Measurements from ENCODE around the gene STAG2.
"Not testable (repeated sequence)": the region's sequence is repeated elsewhere in the genome, so short reads cannot be mapped to it uniquely, and the experiment has no call there.

STAG2 gene

DNA sequence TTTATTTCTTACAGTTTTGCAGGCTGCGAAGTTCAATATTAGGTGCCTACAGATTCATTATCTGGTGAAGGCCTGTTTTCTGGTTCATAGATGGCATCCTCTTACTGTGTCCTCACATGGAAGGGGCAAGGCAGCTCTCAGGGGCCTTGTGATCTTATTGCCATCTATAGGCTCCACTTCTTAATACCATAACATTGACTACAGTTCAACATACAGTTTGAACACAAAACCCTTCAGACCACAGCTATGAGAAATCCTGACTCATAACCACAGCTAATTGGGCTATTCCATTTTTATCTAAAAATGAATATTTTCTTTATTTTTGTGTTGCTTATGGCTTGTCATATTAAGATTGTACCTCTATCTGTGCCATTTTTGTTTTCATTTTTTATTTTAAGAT is 72.3 kb downstream of the STAG2 start:
- TF ChIP-seq, protein P1, sequence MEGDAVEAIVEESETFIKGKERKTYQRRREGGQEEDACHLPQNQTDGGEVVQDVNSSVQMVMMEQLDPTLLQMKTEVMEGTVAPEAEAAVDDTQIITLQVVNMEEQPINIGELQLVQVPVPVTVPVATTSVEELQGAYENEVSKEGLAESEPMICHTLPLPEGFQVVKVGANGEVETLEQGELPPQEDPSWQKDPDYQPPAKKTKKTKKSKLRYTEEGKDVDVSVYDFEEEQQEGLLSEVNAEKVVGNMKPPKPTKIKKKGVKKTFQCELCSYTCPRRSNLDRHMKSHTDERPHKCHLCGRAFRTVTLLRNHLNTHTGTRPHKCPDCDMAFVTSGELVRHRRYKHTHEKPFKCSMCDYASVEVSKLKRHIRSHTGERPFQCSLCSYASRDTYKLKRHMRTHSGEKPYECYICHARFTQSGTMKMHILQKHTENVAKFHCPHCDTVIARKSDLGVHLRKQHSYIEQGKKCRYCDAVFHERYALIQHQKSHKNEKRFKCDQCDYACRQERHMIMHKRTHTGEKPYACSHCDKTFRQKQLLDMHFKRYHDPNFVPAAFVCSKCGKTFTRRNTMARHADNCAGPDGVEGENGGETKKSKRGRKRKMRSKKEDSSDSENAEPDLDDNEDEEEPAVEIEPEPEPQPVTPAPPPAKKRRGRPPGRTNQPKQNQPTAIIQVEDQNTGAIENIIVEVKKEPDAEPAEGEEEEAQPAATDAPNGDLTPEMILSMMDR (IDR thresholded peaks at IDR 0.05; ENCODE audit: low read depth, low read length), result no peak
- H3K4me3 ChIP-seq (ENCODE audit: low read depth, low read length), result no peak overlapping the region

DNA sequence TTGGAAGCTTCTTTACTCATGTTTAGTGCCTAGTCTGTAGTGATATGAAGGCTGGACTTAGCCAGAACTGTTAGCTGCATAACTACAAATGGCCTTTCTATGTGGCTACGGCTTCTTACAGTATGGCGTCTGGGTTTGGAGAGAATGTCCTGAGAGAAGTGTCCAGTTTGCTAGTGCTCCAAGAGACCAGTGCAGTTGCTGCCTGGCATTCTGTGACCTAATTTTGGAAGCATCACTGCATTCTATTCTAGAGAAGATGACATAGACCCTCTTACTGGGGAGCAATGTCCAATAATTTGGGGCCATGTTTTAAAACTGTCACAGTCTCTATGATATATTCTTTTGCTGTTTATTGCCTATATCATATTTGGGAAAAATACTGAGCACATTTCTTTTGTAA is 74.2 kb downstream of the STAG2 start:
- H3K4me3 ChIP-seq (ENCODE audit: low read depth, low read length), result no peak overlapping the region
- TF ChIP-seq, protein P1 (IDR thresholded peaks at IDR 0.05; ENCODE audit: low read depth, low read length), result no peak

DNA sequence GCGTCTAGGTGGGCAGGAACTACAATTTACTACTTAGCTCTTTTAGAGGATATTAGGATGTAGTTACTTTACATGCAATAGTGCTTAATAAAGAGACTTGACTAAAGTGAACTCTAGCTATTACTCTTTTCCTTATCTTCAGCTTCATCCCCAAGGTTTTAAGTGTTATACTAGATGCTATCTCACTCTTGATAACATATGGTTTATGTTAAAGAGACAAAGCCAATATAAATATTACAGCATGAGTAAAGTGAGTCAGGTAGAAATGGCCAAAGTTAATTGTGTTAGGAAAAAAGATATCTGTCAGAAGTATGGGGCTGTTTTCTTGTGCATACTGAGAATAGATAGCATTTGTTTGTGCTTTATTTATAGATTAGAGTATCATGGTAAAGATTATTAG is 80.5 kb downstream of the STAG2 start:
- TF ChIP-seq, protein P1 (IDR thresholded peaks at IDR 0.05; ENCODE audit: low read depth, low read length), result no peak
- no peak overlapping the region for H3K4me3 ChIP-seq (ENCODE audit: low read depth, low read length)

DNA sequence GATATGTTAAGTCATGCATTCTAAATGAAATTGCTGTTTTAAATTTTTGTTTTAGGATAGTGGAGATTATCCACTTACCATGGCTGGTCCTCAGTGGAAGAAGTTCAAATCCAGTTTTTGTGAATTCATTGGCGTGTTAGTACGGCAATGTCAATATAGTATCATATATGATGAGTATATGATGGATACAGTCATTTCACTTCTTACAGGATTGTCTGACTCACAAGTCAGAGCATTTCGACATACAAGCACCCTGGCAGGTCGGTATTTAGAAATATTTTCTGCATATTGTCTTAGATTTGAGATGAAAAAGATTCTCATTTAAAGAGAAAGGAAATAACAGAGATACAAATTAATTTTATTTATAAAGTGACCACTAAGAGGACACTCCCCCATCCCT is 83.6 kb downstream of the STAG2 start:
- H3K4me3 ChIP-seq (ENCODE audit: low read depth, low read length), result no peak overlapping the region
- TF ChIP-seq, protein P1 (IDR thresholded peaks at IDR 0.05; ENCODE audit: low read depth, low read length), result no peak

DNA sequence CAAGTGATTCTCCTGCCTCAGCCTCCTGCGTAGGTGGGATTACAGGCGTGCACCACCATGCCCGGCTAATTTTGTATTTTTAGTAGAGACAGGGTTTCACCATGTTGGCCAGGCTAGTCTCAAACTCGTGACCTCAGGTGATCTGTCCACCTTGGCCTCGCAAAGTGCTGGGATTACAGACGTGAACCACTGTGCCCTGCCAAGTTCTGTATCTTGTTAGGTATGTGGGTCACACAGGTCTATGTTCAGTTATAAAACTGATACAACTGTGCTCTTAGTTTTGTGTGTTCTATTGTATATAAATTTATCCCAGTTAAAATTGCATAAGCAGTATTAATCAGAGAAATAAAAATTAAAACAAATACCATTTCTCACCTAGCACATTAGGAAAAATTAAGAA is 122.9 kb downstream of the STAG2 start:
- H3K4me3 ChIP-seq (ENCODE audit: low read depth, low read length), result not testable (repeated sequence)

DNA sequence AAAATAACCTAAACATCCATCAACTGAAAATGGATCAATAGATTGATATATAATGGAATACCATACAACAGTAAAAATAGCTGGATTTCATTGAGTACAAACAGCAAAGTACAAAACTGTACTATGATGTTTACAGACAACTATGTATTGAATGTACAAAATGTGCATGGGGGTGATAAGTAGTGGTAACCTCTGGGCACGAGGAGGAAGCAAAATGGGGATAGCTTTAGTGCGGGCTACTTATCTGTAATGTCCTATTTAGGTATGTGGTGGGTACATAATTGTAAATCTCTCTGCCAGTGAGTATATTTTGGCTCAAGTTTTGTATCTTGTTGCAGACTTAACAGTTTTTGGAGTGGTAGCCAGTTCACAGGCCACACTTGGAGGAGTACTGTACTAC is 123.6 kb downstream of the STAG2 start:
- no peak overlapping the region for H3K4me3 ChIP-seq (ENCODE audit: low read depth, low read length)
- TF ChIP-seq, protein P1 (IDR thresholded peaks at IDR 0.05; ENCODE audit: low read depth, low read length), result no peak

DNA sequence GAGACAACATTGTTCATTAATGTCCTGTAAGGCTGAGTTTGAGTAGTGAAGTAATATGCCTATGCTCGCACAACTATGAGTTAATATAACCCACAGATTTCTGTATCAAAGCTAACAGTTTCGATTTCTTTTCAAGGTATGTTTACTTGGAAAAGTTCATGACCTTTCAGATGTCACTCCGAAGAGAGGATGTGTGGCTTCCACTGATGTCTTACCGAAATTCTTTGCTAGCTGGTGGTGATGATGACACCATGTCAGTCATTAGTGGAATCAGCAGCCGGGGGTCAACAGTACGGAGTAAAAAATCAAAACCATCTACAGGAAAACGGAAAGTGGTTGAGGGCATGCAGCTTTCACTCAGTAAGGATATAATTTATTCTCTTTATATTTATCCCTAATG is 124.9 kb downstream of the STAG2 start:
- H3K4me3 ChIP-seq (ENCODE audit: low read depth, low read length), result no peak overlapping the region
- TF ChIP-seq, protein P1 (IDR thresholded peaks at IDR 0.05; ENCODE audit: low read depth, low read length), result no peak

DNA sequence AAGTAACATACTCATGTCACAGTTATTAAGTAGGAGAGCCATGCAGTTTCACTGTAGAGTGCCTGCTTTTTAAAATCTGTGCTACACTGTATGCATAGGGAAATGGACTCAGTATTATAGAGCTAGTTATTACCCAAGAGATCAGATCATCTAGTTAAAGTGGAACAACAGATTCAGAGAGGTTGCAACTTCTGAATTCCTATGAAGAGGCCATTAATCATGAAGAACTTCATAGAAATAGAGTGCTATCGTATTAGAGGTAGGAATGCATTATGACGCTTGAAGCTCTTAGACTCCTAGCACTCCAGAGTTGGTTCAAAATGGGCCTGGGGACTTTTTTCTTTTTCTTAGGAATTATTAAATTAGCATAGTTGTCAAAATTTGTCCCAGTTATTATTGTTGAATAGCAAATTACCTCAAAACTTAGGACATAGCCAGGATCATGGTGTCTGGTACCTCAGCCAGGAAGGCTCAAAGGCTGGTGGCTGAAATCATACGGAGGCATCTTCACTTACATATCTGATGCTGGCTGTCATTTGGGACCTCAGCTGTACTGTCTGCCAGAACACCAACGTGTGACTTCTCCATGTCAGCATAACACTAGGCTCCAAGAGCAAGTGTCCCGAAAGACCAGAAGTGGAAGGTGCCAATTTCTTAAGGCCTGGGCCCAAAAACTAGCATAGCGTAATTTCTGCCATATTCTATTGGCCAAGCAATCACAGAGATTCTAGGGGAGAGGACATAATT is 125.7 kb downstream of the STAG2 start:
- no peak overlapping the region for H3K4me3 ChIP-seq (ENCODE audit: low read depth, low read length)
- TF ChIP-seq, protein P1 (IDR thresholded peaks at IDR 0.05; ENCODE audit: low read depth, low read length), result no peak
